HG03469 (cell line): Measurements from ENCODE around the gene SRSF2.

Experiments
- ATAC-seq: cut with Tn5 transposase; IDR thresholded peaks from one replicate; pipeline ENCODE4 v1.9.1; 2021; ENCODE audit warnings: mild to moderate bottlenecking, moderate library complexity, moderate number of reproducible peaks; ENCODE audit not compliant: unreplicated experiment

Gene SRSF2

GRCh38 chr17:76685366-76685765 lies 51.8 kb downstream of the SRSF2 start:
- no peak for ATAC-seq

- ATAC-seq, result no peak
These were observed 52.4 kb downstream of the SRSF2 start for GRCh38 chr17:76684756-76685155.
